ENCODE measurements around the gene CDCA4. TPM values are rescaled to one million over a fixed set of nuclear protein-coding genes. Genes with fewer than 3 reads are reported as not detected.

The CDCA4 gene
- polyA plus RNA-seq, 1 of the 3 experiments (the other 2 are of a cell fraction): 26.8 TPM

- peaks cover 21 to 32% of the 10 kb centered on the region in 2 experiments; a peak in 3 of 4 replicates for H3K4me1 ChIP-seq (ENCODE audit: control insufficient read depth in 1 of 2, insufficient read depth in 2 of 2, low read depth in 1 of 2, low read length in 1 of 2)
- peak; percentile 51 for DNase-seq
- peaks cover 0 to 4% of the 10 kb centered on the region in 2 experiments for H3K36me3 ChIP-seq (replicated peaks in 1 of 2; ENCODE audit: control insufficient read depth in 1 of 2, insufficient read depth in 2 of 2, low read length in 1 of 2)
- H3F3A ChIP-seq (replicated peaks; ENCODE audit: insufficient read depth): peaks cover 5% of the 10 kb centered on the region
- WGBS (ENCODE audit: low lambda C conversion rate): 83% methylated on average over 13 of the region's 36 CpGs
- CTCF ChIA-PET: interaction anchor here (0.7 to 11.2 kb wide), 6 partner anchors 9 to 92 kb away, joined by 3 to 284 read pairs (median 4); no protein-coding TSS in a partner anchor
- no peaks in the 10 kb centered on the region for H3K9me2 ChIP-seq
- no peaks in the 10 kb centered on the region for H3K27me3 ChIP-seq (ENCODE audit: insufficient read depth)
- H2AFZ ChIP-seq (ENCODE audit: low read depth): no peak overlapping the region
- TF ChIP-seq CHD2 (IDR thresholded peaks at IDR 0.05; ENCODE audit: low read length, partially characterized antibody): no peak
- TF ChIP-seq GATA2 (CRISPR knock-in tag; IDR thresholded peaks at IDR 0.05): no peak
- TF ChIP-seq SIN3A (IDR thresholded peaks at IDR 0.05; ENCODE audit: borderline replicate concordance, low read depth, low read length): no peak
- no peak for TF ChIP-seq CTCF (IDR thresholded peaks at IDR 0.05)
- no peak for TF ChIP-seq NFIC (IDR thresholded peaks at IDR 0.05; ENCODE audit: borderline replicate concordance)
- TF ChIP-seq RAD21 (IDR thresholded peaks at IDR 0.05; ENCODE audit: low read length): no peak
- no peak for TF ChIP-seq POLR2AphosphoS5 (IDR thresholded peaks at IDR 0.05; ENCODE audit: low read depth, low read length)
- POLR2A ChIA-PET: no interaction called here
- H3K9me3 ChIP-seq: no peaks in the 10 kb centered on the region
- H3K4me2 ChIP-seq: peak overlapping the region; percentile 90; the same call in 1 of the 2 replicates
- H4K20me1 ChIP-seq (ENCODE audit: insufficient read depth): 0 out of 2 replicates have a peak, but pooled peaks cover 5% of the 10 kb centered on the region
- H3K27ac ChIP-seq (ENCODE audit: low read depth in 2 of 2, low read length in 1 of 2): no peak overlapping the region
- no peak overlapping the region for H3K9ac ChIP-seq
- no peak overlapping the region for H3K4me3 ChIP-seq (ENCODE audit: low read depth in 2 of 2, low read length in 1 of 2)
- H3K79me2 ChIP-seq (ENCODE audit: insufficient read depth): peaks cover 90% of the 10 kb centered on the region; the same call in 1 of the 2 replicates
Measured at GRCh38 chr14:104967386-104968152, 53.3 kb downstream of the CDCA4 start.

GRCh38 chr14:104966981-104967385, 53.9 kb downstream of the CDCA4 start:
- no peak overlapping the region for H3K4me3 ChIP-seq (ENCODE audit: low read depth in 2 of 2, low read length in 1 of 2)
- WGBS (ENCODE audit: low lambda C conversion rate): 100% methylated on average over 1 of the region's 8 CpGs
- H3K27me3 ChIP-seq (ENCODE audit: insufficient read depth): no peaks in the 10 kb centered on the region
- H3K4me2 ChIP-seq: no peak overlapping the region
- H3K27ac ChIP-seq (ENCODE audit: low read depth in 2 of 2, low read length in 1 of 2): no peak overlapping the region
- H3F3A ChIP-seq (replicated peaks; ENCODE audit: insufficient read depth): peaks cover 5% of the 10 kb centered on the region
- no peaks in the 10 kb centered on the region for H3K9me2 ChIP-seq
- H2AFZ ChIP-seq (ENCODE audit: low read depth): no peak overlapping the region
- ChIA-PET CTCF (interaction anchor here (0.7 to 11.2 kb wide), 6 partner anchors 9 to 93 kb away, joined by 3 to 284 read pairs (median 4); no protein-coding TSS in a partner anchor), POLR2A (no interaction called here)
- H3K4me1 ChIP-seq (ENCODE audit: control insufficient read depth in 1 of 2, insufficient read depth in 2 of 2, low read depth in 1 of 2, low read length in 1 of 2): peaks cover 17 to 26% of the 10 kb centered on the region in 2 experiments; a peak in 3 of 4 replicates
- 0 out of 2 replicates have a peak, but pooled peaks cover 5% of the 10 kb centered on the region for H4K20me1 ChIP-seq (ENCODE audit: insufficient read depth)
- H3K9me3 ChIP-seq: no peaks in the 10 kb centered on the region
- no peak for DNase-seq
- H3K79me2 ChIP-seq (ENCODE audit: insufficient read depth): peaks cover 89% of the 10 kb centered on the region; the same call in 1 of the 2 replicates
- H3K9ac ChIP-seq: no peak overlapping the region
- H3K36me3 ChIP-seq (replicated peaks in 1 of 2; ENCODE audit: control insufficient read depth in 1 of 2, insufficient read depth in 2 of 2, low read length in 1 of 2): peaks cover 0 to 10% of the 10 kb centered on the region in 2 experiments
- no peak for TF ChIP-seq RAD21 (IDR thresholded peaks at IDR 0.05; ENCODE audit: low read length)
- TF ChIP-seq GABPA (IDR thresholded peaks at IDR 0.05; ENCODE audit: low read depth): no peak
- no peak for TF ChIP-seq GATA2 (CRISPR knock-in tag; IDR thresholded peaks at IDR 0.05)
- no peak for TF ChIP-seq YY1 (IDR thresholded peaks at IDR 0.05; ENCODE audit: low read depth)
- no peak for TF ChIP-seq ZBTB33 (IDR thresholded peaks at IDR 0.05; ENCODE audit: borderline replicate concordance, low read depth)
- no peak for TF ChIP-seq IRF3 (IDR thresholded peaks at IDR 0.05; ENCODE audit: low read depth, low read length)
- TF ChIP-seq PBX3 (IDR thresholded peaks at IDR 0.05): no peak
- no peak for TF ChIP-seq TEAD4 (IDR thresholded peaks at IDR 0.05; ENCODE audit: borderline replicate concordance, insufficient read depth)
- no peak for TF ChIP-seq RCOR1 (IDR thresholded peaks at IDR 0.05; ENCODE audit: low read length)
- no peak for TF ChIP-seq NFIC (IDR thresholded peaks at IDR 0.05; ENCODE audit: borderline replicate concordance)
- TF ChIP-seq REST (IDR thresholded peaks at IDR 0.05; ENCODE audit: low read depth, low read length): no peak
